Activated CD4-positive, CD25-positive, alpha-beta regulatory T cell (primary cell): Measurements from ENCODE around the gene GPC2.
"Not testable (repeated sequence)": the region's sequence is repeated elsewhere in the genome, so short reads cannot be mapped to it uniquely, and the experiment has no call there.

Source experiments
- DNase-seq, 4 experiments: peaks; one replicate each; lab custom pipeline; 2025; lab: John Stamatoyannopoulos, UW

The GPC2 gene

DNA sequence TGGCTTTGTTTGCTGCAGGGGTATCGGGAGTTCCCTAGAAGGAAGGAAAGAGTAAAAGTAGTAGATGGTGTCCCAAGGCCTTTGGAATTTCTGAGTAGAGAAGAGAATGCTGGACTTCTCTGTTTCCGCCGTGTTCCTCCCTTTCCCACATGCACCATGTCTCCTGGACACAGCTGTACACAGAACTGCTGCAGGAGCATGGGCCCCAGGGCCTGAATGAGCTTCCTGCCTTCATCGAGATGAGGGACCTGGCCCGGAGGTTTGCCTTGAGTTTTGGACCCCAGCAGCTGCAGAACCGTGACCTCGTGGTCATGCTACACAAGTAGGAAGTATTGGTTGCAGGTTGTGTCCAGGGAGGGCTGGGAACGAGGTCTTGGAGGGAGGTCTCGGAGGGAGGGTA lies 27.3 kb upstream of the GPC2 start:
- no peak for DNase-seq

DNA sequence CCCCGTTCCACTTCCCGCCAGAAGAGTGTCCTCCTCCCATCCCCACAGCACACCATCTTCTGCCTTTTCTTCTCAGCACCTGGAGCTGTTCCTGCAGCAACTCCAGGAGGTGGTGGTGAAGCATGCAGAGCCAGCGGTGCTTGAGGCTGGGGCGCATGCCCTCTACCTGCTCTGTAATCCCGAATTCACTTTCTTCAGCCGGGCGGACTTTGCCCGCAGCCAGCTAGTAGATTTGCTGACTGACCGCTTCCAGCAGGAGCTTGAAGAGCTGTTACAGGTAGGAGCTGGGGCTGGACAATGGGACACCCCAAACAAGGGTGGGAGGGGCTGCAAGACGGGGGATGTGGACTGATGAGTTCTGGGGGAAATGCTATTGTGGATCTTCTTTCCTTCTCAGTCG lies 23.5 kb upstream of the GPC2 start:
- no peak for DNase-seq

DNA sequence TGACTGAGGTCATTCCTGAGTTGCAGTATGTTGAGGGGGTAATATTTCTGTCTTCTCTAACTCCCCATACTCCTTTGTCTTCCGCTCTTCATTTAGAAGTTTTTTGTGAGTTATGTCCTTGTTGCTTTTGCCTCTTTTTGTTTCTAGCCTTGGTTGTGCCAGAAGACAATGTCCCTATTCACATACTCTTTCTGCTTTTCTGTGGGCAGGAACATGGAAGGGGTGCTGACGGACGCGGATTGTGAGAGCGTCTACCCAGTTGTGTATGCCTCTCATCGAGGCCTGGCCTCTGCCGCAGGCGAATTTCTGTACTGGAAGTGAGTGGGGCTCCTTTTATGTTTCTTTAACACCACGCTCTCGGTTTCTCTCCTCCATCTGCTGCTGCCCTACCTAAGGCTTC lies 21.1 kb upstream of the GPC2 start:
- no peak for DNase-seq

DNA sequence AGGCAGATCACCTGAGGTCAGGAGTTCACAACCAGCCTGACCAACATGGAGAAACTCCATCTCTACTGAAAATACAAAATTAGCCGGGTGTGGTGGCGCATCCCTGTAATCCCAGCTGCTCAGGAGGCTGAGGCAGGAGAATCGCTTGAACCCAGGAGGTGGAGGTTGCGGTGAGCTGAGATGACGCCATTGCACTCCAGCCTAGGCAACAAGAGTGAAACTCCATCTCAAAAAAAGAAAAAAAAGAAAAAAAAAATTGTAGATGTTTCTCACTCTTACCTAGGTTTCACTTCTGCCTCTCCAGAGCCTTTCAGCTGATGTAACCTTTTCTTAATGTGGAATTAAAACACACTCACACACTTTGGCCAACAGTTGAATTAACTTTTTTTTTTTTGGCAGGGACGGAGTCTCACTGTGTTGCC lies 18.7 kb upstream of the GPC2 start:
- DNase-seq = not testable (repeated sequence)

DNA sequence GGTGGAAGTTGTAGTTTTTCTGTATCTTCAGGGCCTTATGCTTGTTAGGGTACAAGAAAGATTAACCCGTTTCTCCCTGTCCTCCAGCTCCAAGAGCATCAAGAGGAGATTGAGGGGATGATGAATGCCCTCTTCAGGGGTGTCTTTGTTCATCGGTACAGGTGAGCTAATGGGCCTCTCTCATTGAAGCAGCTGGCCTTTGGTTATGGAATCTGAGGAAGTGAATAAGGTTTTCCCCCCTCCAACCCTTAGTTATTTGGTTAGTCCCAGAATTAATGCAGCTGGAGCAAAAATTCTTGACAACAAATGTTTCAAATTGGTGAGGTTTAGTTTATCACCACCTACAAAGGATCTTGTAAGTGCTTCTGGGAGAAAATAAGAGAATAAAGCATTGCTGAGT lies 18.0 kb upstream of the GPC2 start:
- no peak for DNase-seq

DNA sequence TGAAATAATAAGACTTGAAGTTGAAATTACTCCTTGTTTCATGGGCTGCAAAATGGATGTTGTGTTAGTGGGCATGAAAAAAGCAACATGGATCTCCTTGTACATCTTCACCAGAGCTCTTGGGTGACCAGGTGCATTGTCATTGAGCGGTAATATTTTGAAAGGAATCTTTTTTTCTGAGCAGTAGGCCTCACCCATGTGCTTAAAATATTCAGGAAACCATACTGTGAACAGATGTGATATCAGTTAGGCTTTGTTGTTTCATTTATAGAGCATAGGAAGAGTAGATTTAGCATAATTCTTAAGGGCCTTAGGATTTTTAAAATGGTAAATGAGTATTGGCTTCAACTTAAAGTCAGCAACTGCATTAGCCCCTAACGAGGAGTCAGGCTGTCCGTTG lies 15.8 kb upstream of the GPC2 start:
- no peak for DNase-seq

DNA sequence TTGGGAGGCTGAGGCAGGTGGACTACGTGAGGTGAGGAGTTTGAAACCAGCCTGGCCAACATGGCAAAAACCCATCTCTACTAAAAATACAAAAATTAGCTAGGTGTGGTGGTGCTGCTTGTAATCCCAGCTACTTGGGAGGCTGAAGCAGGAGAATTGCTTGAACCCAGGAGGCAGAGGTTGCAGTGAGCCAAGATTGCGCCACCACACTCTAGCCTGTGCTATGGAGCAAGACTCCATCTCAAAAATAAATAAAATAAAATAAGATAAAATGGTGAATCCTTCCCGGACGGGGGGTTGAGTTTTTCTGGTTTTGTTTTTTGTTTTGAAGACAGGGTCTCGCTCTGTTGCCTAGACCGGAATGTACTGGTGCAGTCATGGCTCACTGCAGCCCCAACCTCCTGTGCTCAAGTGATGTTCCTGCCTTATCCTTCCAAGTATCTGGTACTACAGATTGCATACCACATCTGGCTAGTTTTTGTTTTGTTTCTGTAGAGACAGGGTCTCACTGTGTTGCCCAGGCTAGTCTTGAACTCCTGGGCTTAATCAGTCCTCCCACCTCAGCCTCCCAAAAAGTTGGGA lies 15.2 kb upstream of the GPC2 start:
- DNase-seq = not testable (repeated sequence)

DNA sequence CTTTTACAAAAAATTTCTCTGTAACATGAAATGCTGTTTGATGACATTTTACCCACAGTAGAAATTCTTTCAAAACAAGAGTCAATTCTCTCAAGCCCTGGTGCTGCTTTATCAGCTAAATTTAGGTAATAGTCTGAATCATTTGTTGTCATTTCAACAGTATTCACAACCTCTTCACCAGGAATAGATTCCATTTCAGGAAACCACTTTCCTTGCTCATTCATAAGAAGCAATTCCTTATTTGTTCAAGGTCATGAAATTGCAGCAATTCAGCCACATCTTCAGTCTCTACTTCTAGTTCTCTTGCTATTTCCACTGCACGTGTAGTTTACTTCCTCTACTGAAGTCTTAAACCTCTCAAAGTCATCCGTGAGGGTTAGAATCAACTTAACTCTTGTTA lies 14.6 kb upstream of the GPC2 start:
- DNase-seq = no peak

DNA sequence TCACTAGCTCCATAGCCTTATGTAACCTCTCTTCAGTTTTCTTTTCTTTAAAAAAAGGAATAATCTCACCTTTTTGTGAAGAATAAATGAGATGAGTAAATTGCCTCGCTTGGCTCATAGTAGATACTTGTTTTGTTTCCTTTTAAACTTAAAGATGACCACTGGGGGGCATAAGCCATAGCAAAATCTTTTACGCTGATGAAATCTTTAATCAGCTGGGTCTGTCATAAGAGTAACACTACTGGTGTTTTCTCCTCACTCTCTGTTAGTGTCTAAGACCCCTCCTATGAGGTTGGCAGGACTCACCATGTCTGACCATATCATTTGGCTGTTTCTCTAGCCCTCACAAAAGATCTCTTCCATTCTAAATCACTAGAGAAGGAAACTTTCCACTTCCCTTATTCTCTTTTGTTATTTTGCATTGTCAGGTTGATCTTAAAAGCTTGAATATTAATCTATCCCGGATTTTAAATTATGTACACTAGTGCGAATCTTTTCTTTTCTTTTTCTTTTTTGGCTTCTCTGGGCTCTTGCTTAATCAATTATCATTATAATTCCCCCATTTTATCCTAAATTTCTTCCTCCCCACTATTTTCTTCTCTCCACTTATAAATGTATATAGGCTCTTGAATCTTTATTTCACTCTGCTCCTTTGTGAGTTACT lies 13.0 kb upstream of the GPC2 start:
- DNase-seq = no peak

DNA sequence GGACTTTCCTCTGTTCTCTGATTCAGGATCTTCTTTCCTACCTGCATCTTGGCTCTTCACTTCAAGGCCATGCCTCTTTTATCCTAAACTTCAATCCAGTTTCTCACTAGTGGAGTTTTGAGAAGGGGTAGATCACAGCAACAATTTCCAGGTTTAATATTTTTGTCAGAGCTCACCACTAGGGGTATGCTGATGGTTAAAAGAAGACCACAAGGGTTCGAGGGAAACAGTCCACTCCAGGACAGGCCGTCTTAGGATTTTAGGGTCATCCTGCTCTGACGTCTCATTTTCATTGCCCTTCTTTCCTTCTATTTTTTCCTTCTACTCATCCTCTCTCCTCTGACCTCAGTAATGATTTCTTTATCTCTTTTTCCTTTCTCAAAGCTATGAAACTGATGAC lies 11.9 kb upstream of the GPC2 start:
- no peak for DNase-seq

DNA sequence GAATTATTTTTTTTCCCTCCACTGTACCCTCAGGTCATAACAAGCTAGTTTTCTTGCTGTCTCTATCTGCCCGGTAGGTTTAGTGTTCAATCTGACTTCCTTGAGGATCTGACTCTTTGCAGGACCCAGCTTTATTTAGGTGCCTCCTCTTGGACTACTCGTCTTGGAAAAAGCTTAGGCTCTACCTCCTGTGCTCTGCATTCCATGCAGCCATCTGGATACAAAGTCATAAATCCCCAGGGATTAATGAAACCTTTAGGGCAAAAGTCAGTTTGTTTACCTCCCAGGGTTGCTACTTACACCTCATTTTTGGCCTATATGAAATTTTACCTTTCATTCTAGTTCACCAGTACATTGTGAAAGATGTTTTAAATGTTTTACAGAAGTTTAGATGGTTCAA lies 8.5 kb upstream of the GPC2 start:
- no peak for DNase-seq

DNA sequence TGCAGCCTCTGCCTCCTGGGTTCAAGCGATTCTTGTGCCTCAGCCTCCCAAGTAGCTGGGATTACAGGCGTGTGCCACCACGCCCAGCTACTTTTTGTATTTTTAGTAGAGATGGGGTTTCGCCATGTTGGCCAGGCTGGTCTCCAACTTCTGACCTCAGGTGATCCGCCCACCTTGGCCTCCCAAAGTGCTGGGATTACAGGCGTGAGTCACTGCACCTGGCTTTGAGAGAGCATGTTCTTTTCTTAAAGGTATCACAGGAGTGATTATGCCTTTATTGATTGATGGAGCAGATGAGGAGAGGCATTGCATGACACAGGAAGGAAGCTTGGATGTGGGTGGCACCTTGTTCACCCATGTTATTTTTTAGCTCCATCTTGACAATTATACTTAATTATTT lies 5.9 kb upstream of the GPC2 start:
- DNase-seq = not testable (repeated sequence)

DNA sequence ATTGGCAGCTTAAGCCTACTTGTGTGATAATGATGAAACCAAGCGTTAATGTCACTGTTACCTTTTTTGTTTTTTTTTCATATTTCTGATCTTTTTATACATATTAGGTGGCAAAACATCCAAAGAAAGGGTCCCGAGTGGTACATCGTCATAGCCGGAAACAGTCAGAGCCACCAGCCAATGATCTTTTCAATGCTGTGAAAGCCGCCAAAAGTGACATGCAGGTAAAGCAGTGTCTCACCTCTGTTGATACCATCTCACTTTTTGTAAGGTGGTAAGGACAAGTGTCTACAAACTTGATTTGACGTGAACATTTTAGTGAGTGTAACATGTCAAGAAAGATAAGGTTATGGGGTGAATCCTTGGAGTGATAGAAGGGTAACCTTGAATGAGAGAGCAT lies 5.4 kb upstream of the GPC2 start:
- DNase-seq = not testable (repeated sequence)

DNA sequence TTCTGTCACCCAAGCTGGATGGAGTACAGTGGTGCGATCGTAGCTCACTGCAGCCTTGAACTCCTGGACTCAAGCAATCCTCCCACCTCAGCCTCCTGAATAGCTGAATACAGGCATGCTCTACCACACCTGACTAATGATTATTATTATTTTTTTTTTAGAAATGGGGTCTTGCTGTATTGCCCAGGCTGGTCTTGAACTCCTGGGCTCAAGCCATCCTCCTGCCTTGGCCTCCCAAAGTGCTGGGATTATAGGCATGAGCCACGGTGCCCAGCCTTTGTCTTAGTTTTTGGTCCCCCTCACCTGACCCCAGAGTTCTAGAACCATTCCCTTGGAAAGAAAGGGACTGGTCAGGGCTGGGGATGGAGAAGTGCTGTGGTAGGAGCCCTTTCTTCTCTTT lies 2.9 kb upstream of the GPC2 start:
- not testable (repeated sequence) for DNase-seq

DNA sequence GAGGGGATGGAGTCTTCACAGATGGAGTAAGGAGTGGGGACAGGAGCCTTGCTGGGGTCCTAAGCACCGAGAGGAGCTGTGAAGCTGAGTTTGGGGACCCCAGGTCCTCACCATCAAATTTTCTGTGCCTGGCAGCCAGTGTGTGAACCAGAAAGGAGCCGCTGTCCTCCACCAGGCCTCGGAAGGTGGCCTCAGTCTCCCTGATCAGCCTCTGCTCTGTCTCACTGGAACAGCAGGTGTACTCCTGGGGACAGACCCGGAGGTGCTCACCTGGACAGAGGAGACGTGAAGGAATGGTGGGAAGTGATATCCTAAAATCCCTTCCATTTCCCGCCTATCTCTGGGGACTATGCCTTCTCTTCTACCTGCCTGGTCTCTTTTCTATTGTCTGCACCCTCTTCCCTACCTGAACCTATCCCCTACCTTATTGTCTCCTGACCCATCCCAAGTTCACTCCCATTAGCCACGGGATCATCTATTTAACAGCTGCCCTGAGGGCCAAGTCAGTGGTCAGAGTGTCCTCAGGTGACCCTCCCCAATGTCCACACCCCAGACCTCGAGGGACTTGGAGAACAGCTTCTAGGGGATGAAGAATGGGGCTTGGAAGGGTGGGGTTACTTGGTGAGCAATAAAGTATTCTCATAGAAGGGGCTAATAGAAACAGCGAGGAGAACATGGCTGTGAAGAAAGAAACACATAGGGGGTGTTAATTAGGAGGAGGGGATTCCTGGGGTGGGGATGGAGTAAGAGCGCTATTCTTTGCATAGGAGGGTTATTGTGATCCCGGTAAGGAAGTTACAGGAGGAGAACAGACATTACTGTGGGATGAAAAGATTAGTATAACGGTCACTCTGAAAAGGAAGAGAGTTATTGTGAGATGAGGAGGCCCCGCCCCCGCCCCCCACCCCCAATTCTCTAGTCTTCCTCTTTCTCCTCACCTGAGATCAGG lies 811 bp downstream of the GPC2 start:
- DNase-seq = no peak

DNA sequence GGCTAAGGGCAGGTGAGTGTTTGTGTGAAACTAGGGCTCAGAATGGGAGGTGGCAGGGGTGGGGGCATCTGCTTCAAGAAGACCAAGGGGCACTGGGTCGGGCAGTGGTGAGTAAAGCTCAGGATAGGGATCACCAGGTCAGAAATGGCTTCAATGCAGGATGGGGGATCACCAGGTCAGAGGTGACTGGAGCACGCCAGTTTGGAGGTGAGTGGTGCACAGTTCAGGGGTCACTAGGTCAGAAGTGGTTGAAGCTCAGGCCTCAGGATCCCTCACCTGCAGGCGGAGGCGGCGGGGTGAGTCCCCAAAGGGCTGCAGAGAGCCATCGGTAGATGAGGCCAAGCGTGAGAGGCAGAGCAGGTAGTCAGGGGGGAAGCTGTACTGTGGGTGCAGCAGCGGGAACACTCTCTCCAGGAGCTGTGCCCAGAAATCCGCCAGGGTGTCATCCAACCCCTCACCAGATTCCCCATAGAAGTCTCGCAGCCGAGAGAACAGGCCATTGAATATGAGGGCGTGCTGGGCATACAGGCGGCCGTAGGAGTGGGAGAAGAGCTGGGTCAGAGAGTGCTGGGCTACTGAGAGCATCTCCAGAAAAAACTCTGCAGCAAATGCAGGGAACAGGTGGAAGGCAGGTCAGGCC lies 1.8 kb downstream of the GPC2 start:
- DNase-seq = no peak

DNA sequence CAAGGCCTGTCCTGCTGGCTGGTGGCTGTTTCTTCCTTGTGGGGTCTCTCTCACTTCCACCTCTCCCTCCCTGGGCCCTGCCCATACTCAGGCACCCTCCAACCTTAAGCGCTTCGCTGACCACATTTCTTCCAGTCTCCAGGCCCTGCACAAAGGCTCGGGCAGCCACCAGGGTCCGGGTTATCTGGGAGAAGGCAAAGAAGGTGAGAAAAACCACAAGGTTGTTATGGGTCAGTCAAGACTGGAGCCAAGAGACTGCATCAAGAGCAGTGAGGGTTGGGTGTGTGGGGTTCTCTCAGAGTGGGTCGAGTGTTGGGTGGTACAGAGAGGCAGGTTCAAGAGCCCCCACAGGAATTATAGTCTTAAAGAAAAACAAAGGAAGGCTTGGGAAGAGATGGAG lies 2.6 kb downstream of the GPC2 start:
- DNase-seq = no peak

DNA sequence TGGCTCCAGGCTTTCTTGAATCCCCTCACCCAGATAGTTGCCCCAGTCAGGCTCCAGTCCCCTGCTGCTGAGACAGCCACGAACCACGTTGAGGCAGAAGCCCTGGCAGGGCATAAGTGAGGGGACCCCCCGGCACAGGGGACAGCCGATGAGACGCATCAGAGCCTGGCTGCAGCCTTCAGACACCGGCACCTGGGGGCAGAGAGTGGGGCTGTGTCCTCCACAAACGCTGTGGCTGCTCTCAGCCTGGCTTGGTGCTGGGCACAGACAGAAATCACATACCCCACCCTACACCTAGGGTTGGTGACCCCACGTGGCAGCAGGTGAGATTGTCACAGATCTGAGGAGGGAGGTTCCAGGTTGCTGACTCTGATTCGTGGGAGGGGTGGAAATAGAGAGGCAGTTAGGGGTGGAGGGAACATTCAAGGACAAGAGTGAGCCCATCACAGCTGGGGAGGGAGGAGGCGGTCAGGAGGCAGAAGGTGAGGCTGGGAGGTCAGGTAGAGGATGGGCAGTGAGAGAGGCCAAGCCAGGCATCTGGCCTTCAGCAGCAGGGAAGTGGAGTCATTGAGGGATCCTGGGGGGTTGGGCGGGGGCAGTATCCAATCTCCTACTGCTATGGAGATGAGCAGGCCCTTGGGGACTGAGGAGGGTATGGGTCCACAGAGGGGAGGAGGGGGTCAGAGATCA lies 3.2 kb downstream of the GPC2 start:
- DNase-seq = no peak

DNA sequence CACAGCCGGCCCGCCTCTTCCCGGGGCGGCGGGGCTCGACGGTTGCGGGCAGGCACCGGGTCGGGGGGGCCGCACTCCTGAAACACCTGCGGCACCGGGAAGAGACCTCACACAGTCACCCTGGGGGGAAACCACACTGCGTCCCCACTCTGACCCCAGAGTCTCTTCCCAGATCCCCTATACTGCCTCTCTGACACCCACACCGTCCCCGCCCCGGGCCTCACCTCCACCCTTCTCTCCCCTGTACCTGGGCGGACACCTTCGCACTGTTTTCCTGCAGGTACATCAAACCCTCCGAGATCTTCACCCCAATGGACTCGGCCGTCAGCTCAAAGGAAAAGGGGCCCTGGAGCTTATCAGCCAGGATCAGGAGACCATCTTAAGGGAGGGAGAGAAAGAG lies 5.3 kb downstream of the GPC2 start:
- DNase-seq = no peak

DNA sequence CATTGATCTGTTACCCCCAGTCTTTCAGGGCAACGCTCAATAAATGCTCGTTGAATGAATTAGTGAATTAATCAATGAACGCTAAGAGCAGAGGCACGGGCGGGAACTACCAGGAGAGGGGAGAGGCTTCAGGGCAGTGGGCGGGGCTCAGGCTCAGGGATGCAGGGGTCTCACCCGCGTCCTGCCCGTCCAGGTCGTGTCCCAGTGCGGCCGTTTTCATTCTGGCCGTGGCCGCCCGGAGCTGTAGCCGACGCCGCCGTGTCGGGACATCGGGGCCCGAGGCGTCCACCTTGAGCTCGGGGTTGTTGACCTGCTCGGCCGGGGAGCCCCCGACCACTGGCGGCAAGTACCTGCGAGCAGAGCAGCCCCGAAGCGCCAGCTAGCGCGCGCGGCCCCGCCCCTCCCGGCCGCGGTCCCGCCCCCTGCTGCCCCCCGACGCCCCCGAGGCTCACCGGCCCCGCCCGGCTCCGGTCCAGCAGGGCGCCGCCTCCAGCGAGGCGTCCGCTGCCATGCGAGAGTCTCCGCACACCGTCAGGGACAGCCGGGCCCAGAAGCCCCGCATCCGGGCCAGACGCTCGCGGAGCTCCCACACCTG lies 6.0 kb downstream of the GPC2 start:
- no peak for DNase-seq

DNA sequence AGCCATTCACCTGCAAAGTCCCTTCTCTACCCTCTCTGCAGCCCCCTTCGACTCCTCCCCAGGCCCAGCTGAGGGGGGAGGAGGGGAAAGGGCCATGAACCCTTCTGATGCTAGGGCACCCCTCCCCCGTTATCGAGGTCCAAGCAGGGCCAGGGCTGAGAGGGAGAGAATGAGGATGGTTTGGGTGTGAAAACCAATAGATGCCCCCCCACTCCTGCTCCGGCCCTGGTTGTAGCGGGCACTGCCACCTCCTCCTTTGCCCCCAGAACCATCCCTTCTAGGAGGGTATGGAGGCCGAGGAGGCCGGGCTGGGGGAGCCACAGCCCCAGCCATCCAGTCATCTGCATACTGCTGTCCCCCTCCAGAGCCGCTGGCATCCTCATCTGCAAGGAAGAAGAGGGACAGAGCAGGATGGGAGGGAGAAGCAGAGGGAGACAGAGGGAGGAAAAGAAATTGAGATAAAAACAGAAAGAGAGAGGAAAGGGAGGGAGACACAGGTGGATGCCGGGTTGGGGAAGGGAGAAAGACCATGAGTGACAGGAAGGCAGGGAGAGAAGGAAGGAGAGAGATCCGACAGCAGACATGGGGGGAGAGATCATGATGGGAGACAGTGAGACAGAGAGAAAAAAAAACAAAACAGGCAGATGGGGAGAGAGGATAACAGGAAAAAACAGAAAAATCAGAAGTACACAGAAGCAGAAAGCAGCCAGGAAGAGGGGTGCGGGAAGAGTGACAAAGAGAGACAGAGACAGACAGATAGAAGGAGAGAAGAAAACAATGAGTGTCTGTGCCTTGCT lies 6.9 kb downstream of the GPC2 start:
- DNase-seq = no peak
